Activated CD8-positive, alpha-beta memory T cell treated with anti-CD3 and anti-CD28 coated beads, Interleukin-2, amount 50 U/mL, for 24 hours (primary cell): ENCODE results near the gene MRPL9.

Experiments used
- DNase-seq: peaks from one replicate; pipeline ENCODE4 v3.0.0-alpha.2; 2020; ENCODE audit errors: extremely low read depth

Gene MRPL9

DNA sequence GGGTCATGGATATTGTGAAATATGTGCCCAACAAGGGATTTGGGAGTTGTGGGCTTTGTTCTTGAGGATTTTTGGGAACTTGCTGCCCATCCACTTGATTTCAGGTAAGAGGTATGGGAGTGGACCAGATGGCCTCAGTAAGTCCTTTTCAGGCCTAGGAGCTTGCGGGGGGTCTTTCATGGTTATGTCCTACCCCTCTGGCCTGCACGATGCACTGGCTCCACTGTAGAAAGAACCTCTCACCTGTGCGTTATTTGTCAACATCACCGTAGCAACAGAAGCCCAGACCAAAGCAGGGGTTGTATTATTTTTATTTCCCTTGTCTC is 33.4 kb downstream of the MRPL9 start:
- DNase-seq: no peak

DNA sequence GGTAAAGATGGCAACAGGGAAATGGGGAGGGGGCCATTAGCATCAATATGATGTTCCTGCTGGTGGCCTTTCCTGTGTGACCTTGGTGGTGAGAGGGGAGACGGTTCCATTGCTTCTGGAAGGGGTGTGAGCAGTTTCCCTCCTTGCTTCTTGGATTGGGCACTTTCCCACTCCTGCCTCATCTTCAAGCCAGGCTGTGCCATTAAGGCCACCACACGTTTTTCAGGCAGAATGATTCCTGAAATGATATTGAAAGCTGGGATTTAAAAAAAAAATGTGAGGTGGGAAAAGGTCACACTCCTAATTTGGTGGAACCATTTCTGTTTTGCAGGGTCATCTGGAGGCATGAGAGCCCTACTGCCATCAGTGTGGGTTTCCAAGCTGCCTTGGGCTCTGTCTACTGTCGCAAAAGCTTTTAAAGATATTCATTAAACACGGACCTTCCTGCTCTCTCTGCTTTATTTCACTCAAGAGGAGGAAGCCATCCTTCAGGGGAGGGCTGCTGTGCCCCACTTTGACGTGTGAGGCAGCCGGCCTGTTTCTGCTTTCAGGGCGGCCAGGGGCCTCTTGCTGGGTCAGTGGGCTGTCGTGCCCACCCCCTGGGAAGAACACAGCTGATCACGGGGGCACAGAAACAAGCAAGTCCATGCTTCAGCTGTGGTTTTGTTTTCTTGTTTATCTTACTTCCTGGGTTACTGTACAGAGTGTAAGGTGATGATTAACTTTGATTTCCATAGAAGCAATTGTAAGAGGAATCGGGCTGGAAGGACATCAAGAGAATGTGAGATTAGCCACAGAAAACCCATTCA is 33.9 kb downstream of the MRPL9 start:
- DNase-seq: no peak

DNA sequence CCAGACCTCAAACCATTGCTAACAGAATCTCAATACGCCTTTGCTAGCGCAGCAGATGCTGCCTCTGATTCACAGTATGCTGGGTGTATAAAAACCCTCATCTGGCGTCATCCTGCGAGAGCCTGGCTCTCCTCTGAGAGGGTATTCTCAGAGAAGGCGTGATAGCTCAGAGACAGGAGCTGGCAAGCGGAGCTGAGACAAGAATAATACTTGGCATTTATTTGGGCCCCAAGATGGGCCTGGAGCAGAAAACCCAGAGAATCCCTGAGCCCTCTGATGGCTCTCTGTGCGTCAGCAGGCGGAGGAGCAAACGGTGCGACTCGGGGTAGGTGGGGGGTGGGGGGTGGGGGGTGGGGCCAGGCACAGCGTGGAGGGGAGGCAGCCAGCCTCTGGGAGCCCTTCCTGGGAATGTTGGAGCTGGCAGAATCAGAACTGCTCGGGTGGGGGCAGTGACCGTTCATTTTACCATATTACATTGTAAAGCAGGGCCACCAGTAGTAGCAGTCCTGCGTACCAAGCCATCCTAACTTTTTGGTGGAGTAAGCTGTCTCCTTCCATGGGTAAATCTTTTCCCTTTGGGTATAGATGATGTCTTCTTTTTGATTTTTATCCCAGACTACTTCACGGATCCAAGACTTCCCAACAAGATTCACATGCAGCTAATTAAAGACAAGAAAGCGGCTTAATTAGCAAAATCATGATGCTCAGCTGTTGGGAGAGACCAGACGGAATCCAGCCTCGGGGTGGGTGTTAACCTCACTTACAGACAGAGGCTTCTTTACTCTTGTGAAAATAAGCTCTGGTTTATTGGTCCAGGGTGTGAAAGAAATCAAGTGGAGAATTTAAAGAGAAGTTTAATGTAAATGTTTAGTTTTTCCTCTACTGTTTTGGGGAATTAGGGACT is 34.9 kb downstream of the MRPL9 start:
- DNase-seq: no peak

DNA sequence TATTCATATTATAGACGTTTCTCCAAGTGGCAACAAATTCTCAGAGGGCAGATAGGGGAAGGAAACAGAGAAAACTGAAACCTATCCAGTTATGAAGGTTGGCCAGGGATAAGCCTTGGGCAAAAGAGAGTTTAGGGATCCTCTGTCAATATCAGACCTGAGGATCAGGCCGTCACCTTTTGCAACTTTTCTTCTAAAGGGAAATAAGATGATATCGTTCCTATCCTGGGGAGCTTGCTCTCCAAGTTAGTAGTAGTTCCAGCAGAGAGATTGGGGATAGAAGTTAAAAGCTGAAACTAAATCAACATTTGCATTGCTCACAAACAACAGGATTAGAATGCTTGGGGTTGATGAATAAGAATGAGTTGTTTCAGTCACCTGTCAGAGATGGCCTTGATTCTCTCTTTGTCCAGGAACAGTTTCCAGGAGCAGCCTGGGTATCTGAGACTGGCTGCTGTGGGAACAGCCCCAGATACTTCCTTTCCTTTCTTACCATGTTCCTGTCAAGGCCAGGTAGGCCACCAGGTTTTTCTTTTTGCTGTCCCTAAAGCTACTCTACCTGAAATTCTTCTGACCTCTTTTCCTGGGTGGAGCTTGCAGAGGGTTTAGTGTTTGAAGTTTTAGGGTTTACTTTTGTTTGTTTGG is 39.4 kb downstream of the MRPL9 start:
- no peak for DNase-seq

DNA sequence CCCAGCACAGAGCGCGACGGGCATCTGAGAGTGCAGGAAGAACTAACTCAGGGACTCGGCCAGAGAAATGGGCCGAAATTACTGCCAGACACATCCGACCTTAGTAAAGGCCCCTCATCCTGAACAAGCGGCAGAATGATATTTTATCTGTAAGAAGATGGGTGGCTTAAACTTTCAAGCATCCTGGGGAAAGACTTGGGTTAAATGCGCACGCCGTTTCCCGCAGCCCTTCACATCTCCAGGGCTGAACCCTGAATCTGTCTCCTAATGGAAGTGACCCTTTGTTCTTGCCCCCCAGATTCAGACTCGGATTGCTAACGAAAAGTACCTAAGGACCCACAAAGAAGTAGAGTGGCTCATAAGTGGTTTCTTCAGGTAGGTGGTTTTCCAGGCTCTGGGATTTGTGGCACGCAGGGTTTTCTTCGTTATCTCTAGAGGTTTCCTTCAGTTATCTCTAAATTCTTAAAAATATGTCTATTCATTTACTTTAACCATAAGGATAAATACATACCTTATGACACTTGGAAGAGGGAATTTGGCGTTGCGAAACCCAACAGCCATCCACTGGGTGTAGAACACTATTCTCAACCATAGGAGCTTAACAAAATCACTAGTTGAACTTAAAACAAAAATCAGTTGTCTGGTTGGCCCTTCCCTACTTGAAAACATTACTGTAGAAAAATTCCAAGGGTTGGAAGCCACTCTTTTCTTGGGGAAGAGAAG is 41.3 kb downstream of the MRPL9 start:
- DNase-seq: no peak

DNA sequence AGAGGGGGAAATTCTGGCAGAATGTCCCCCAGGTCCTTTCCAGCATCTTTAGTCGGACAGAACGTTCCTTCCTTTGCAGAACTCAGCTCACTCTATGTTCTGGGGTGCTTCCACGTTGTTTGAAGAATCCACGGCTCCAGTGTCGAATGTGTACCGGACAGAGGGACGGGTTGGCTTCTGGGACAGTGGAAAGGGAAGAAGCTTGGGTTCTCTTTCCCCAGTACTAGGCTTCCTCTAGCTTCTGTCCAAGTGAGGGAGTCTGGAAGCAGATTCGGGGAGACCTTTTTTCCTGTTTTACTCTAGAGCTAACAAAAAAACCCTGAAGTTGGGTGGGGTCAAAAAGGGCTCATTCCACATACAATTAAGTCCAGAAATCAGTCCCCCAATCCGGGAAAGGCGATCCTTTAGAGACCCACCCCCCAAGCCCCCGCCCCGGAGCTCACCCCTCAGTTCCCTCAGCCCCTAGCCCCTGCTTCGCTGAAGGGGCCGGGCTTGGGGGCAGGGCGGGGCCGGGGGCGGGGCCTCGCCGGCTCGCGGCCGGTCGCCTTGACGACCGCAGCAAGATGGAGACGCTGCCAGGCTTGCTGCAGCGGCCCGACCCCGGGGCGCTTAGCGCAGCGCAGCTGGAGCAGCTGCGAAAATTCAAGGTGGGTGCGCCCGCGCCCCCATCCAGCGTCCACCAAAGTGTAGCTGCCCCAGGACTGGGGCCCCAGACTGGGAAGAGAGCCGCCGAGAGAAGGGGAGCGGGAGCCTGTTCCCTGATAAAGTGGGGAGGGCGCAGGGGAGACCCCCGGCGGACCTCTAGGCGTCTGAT is 42.1 kb downstream of the MRPL9 start, which contains the start of gene RIIAD1:
Gene RIIAD1 (plus strand): TSS at position 549 of the 814 bp plus-strand sequence. CDS start 15 bp downstream, at position 564.
- DNase-seq: no peak

DNA sequence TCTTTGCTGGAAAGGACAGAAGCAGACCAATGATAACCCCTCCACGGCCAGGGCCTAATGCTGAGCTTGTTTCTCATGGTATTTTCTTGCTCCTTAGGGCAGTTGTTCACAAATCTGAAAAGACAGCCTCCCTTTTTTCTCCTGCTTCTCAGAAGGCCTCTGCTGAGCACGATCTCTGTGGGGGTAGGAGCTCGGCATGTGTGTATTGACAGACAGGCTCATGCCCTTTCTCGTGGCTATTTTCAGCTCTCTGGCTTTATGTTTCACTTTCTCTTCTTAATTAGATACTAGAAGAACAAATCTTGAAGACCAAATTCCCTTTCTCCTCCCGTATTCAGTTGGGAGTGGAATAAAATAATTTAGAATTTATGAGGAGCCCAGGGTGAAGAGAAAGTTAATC is 42.7 kb downstream of the MRPL9 start:
- DNase-seq: no peak

DNA sequence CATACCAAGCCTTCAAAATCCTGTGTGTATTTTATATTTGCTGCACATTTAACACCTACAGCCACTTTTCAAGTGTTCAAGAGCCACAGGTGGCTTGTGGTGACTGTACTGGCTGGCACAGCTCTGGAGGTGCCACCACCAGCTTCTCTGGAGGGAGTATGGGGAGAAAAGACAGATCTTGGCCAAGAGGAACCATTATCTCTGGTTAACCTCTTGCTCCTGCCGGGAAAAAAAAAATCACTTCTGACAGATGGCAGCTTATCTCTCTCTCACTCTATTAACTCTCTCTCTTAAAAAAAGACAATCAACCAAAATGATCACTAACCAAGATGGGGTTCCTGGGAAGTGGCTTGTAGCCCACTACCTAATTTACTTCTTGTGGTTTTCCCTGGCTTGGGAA is 43.2 kb downstream of the MRPL9 start:
- DNase-seq: no peak

DNA sequence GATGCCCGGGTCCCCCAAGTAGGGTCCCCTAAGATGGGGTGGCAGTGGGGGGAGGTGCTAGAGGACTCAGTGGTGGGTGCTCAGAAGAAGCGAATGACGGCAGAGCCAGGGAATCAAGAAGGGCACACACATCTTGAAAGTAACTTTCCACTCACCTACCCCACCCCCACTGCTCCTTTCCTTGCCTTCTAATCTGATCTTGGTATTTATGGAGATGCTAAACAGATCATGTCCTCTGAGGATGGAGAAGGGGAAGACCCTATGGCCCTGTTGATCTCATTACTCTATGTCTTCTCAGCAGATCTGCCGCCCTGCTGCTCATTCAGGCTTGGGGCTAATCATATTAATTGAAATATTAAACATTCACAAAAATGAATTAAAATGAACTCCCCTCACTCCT is 44.6 kb downstream of the MRPL9 start:
- no peak for DNase-seq

DNA sequence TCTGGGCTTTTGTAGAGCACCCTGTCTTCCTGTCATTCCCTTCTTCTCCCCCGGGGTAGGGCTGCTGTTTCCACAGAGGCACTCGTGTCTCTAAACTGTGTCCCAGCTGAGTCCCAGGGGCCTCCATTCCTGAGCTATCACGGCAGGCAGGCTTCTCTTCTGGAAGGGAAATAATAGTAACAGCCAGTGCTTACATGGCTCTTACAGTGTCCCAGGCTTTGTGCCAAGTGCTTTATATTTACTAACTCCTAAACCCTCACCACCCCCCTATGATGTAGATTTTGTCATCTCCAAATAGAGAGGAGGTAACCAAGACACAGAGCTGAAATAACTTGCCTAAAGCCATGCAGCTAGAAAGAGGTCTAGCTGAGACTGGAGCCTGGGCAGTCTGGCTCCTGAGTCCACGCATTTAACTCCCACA is 45.3 kb downstream of the MRPL9 start:
- DNase-seq: no peak

DNA sequence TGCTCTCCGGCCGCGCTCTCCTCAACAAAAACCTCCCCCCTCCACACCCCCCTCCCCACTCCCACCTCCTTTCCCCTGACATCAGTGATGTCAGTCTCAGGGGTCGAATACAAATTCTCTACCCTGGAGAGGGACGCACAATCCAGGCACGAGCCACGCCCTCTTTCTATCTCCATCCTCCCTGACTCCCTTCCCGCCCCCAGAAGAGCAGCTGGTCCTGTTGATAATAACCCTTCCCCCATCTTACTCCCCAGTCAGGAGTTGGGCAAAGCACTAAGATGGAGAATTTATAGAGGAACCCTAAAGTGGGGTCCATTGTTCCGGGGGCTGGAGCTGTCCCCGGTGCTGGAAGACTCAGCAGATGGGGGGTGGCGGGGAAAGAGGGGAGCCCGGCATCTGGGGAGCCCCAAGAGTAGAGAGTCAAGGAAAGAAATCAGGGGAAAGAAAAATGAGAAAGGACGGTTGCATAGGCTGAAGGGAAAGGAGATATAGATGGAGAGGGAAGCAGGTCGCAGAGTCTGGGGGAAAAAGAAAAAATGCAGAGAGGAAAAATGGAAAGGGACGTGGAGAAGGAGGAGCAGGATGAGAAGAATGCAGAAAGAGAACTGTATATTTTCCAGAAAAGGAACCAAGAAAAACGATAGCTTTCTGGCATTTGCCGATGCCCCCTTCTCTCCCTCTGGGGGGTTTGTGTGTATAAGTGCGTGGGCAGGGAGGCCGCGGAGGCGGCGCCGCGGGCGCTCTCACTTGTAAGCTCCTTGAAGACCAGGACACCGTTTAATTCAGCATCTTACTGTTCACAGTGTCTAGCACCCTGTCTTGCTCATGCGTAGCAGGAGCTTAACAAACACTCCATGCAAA is 46.3 kb downstream of the MRPL9 start, which contains the start of gene CELF3:
Gene CELF3 (minus strand): TSS at position 33 of the 861 bp plus-strand sequence. CDS start 783 bp downstream, outside the sequence.
- no peak for DNase-seq

DNA sequence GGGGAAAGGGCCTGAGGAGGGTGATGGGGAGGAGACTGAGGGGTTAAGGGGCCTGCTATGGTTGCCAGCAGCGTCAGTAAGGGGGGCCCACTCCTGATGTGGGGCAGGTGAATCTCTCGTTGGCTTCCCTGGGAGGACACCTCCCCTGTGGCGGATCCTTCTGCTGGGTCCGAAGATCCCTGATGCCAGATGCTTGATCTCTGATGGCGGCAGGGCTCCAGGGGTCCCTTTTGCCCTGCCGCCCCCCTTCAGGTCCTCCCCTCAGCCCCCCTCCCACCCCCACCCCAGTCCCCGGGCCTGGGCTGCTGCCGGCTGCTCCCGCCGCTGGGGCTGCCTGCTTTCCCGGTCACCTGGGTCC is 46.9 kb downstream of the MRPL9 start:
- no peak for DNase-seq

DNA sequence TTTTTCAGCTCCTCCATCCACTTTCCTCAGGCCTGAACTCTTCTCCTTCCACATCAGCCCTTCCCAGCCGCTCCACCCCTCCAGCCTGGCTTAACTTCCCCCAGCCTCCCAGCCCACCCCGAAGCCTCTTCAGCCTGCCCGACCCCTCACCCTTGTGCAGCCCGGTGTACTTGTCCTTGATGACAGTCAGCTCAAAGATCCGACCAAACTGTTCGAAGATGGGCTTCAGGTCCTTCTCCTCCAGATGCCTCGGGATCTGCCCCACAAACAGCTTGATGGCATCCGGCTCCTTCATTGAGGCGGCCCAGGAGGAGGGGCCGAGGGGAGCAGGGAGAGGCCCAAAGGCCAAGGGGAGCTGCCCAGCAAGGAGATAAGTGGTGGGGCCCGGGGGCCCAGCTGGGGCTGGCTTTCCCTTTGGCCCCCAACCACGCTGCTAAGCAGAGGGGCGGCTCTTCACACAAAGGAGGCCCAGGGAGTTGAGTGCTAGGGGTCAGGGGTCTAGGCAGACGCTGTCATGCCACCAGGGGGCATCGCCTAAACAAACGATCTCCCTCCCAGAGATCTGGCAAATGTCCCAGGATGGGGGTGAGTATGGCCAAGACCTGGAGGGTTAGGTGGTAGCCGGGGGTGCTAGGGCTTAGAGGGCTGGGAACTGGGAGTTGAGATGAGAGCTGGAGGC is 47.4 kb downstream of the MRPL9 start:
- no peak for DNase-seq

DNA sequence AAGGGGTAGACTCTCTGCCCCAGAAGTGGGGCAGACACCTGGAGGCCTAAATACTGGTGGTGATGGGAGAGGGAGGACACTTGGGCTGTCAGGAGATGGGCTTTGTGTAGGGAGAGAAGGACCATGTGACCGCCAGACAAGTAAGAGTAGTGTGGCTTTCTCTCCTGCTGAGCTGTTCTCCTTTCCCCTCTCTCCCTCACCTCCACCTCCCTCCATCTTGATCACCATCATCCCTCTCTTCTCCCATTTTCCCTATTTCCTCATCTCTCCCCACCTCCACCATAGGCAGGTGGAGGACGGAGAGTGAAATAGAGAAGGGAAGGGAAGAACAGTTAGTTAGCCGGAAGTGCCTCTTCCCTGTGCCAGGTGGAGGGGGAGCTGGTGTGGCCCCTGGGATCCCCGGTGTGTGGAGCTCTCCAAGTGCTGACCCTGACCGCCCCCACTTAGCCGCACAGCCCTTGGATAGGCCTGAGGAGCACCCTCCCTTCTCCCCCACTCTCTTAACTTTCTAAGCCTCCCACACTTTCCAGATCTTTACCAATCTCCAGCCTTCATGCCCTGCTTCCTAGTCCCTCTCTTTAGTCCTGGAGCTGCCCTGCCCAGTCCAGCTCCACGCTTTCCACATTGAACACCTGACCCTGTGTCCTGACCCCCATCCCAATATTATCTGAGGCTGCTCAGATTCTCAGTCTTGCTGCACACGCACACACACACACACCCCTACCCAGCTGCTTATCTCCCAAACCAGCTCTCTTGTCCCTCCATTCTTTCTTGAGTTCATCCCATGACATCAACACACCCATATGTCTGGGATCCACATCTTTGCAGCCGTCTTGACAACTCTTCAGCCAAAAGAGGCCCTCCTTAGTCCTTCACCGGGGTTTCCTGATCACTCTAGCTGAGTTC is 48.2 kb downstream of the MRPL9 start:
- DNase-seq: no peak

DNA sequence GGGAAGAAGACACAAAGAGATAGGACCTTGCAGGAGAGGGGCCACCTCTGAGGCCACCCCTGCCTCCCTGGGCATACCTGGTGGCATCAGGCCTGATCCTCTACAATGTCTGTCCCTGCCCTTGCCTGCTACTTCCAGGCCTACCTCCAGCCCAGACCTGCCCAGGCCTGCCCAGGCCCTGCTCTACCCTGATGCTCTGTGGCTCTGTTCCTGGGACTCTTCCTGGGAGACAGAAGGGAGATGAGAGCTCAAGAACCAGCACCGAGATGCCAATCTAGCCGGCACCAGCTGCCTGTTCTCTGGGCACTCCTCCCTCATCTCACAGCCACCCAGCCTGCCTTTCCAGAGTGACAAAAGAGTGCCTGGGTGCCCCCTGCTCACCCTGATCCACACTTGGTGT is 49.4 kb downstream of the MRPL9 start:
- DNase-seq: no peak

DNA sequence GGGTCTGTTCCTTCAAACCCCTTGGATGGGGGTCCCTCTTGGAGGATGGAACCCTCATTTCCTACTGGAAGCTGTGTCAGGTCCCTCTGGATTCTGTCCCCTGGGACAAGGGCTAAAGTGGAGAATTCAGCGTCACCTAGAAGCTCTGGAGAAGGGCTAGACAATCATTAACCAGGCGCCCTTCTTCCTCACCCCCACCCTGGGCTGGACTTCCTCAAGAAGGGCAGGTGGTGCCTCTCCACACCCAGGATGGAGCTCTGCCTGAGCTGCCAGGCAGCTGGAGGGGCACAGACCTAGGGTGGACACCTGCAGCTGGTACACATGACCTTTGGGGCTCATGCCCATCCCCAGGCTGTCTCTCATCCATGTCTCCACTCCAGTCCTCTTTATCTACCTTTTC is 50.3 kb downstream of the MRPL9 start:
- DNase-seq: no peak

DNA sequence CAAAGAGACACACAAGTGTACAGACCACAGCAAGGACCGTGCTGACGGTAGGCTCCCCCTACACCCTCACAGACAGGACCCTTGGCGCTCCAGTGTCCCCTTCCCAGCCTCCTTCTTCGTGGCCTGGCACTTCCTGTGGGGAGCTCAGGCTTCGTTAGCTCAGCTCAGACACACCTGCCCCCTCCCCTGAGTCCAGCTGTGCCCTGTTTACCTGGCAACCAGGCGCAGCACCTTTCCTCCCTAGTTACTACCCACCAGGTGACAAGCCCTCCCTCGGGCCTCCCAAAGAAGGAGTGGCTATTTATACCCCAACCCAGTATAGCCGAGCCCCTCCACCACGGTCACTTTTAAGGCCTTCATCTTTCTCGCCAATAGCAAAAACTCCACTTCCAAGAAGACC is 51.3 kb downstream of the MRPL9 start:
- no peak for DNase-seq
